GM06990 (cell line): ENCODE measurements around the gene SEC23IP.

ENCODE experiments used
- DNase-seq: peaks from one replicate; pipeline ENCODE4 v3.0.0-alpha.2; 2011; ENCODE audit not compliant: insufficient read length; ENCODE audit errors: extremely low read depth
- H3K27me3 ChIP-seq: replicated peaks from 2 replicates; pipeline ENCODE4 v1.6.0; 2011; ENCODE audit warnings: low read length; ENCODE audit not compliant: control insufficient read depth, insufficient read depth
- H3K36me3 ChIP-seq: 2 replicates; pipeline ENCODE4 v1.5.1; 2011; ENCODE audit warnings: low read length; ENCODE audit not compliant: control insufficient read depth, insufficient read depth
- H3K4me3 ChIP-seq: replicated peaks from 2 replicates; pipeline ENCODE4 v1.5.1; 2011; ENCODE audit warnings: low read depth, mild to moderate bottlenecking, control low read depth, low read length
- TF ChIP-seq, protein P1 (sequence below): IDR thresholded peaks from 2 replicates; pipeline ENCODE4 v1.5.1; 2011; ENCODE audit warnings: low read length, control low read depth, mild to moderate bottlenecking, inconsistent platforms; ENCODE audit not compliant: insufficient read depth, poor library complexity, severe bottlenecking

The SEC23IP gene

DNA sequence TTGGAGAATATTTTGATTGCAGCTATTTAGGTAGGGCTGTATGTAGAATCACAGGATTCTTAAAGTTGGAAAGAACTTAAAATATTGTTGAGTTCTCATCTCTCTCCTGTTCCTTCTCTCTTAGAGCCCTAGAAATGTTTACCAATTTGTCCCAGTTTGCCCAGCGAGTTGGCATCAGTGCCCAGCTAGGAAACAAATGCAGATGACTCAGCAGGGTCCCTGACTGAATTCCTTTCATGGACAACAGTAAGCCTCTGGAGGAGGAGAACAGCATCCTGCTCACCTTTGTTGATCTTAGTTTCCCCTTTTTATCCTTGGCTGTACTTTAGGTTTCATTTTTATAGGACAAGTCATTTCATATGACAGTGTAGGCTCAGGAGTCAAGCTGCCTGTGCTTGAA, 89.3 kb downstream of the SEC23IP start:
- TF ChIP-seq, protein P1, sequence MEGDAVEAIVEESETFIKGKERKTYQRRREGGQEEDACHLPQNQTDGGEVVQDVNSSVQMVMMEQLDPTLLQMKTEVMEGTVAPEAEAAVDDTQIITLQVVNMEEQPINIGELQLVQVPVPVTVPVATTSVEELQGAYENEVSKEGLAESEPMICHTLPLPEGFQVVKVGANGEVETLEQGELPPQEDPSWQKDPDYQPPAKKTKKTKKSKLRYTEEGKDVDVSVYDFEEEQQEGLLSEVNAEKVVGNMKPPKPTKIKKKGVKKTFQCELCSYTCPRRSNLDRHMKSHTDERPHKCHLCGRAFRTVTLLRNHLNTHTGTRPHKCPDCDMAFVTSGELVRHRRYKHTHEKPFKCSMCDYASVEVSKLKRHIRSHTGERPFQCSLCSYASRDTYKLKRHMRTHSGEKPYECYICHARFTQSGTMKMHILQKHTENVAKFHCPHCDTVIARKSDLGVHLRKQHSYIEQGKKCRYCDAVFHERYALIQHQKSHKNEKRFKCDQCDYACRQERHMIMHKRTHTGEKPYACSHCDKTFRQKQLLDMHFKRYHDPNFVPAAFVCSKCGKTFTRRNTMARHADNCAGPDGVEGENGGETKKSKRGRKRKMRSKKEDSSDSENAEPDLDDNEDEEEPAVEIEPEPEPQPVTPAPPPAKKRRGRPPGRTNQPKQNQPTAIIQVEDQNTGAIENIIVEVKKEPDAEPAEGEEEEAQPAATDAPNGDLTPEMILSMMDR = no peak
- no peak for DNase-seq
- H3K27me3 ChIP-seq = peaks cover 2% of the 10 kb centered on the region; the same call in 1 of the 2 replicates
- H3K4me3 ChIP-seq = no peak overlapping the region
- H3K36me3 ChIP-seq = no peaks in the 10 kb centered on the region

DNA sequence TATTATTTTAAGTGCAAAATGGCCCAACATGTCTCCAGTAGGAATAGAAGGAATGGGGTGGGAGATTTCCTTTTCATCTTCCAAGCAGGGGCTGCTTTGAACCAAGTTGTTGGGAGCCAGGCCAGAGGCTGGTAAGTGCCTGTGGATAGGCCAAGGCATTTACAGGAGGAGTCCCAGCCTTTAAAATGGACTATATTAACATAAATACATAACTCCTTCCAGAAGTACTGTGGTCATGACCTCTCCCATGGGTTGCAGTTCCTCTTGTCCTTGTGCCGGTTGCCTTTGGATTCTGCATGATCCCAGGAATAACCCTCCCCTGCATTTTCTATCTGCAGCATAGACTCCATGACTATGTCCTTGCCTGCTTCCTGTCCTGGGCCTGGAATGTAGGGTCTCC, 95.8 kb downstream of the SEC23IP start:
- no peak overlapping the region for H3K4me3 ChIP-seq
- TF ChIP-seq, protein P1 = no peak
- DNase-seq = no peak
- no peaks in the 10 kb centered on the region for H3K27me3 ChIP-seq
- H3K36me3 ChIP-seq = no peaks in the 10 kb centered on the region

DNA sequence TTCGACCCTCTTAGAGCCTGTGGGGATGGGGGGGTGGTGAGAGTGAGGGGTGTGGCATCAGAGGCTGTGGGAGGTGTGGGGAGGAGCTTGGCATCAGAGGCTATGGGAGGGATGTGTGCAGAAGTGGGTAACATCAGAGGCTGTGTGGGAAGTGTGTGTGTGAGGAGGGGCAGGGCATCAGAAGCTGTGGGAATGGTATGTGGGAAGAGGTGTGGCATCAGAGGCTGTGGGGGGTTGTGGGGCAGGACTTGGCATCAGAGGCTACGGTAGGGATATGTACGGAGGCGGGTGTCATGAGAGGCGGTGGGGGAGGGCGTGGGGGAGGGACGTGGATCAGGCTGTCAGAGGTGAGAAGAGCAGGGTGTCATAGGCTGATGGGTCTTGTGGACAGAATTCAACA, 97.4 kb downstream of the SEC23IP start:
- no peak for DNase-seq
- H3K4me3 ChIP-seq = no peak overlapping the region
- TF ChIP-seq, protein P1 = no peak
- H3K27me3 ChIP-seq = no peaks in the 10 kb centered on the region
- H3K36me3 ChIP-seq = no peaks in the 10 kb centered on the region

DNA sequence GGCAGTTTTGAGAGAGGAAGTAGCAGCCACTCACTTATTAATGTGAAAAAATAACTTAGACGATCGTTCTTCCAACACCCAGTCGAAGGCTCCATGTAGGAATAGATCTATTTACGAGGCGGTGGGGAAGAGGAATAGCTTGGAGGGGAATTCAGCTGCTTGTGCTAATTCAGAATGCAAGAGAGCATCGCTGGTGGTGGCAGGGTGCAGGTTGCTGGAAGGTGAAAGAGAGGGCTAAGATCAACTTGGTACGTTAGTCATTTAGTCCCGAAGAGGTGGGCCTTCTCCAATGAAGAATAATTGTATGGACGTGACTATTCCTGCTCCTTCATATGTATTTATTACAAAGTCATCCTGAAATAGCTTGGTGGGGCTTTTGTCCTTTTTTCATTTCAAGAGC, 98.5 kb downstream of the SEC23IP start:
- no peaks in the 10 kb centered on the region for H3K27me3 ChIP-seq
- no peaks in the 10 kb centered on the region for H3K36me3 ChIP-seq
- TF ChIP-seq, protein P1 = no peak
- no peak overlapping the region for H3K4me3 ChIP-seq
- DNase-seq = no peak

DNA sequence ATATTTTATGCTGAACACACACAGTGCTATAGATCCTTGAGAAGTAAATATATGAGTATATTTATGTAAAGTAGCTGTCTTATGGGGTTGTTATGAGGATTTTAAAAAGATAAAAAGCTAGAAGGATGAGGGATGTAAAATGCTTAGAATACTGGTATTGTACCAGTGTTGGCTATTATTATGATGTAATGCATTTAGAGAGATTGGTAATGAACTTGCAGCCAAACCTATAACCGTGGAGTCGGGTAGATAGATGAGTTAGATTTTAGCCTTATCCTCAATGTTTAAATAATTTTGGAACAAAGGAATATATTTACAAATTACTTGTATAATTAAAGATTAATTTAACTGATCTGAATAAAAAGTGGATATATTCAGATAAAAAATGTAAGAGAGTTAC, 99.3 kb downstream of the SEC23IP start:
- no peak for DNase-seq
- Histone ChIP-seq H3K27me3 (no peaks in the 10 kb centered on the region), H3K36me3 (no peaks in the 10 kb centered on the region), H3K4me3 (no peak overlapping the region)
- TF ChIP-seq, protein P1 = no peak
